Measurements from ENCODE around the gene FBXO17. TPM values are rescaled to one million over a fixed set of nuclear protein-coding genes. Genes with fewer than 3 reads are reported as not detected.

The FBXO17 gene
- total and polyA plus RNA-seq, 2 of the 13 experiments (the other 11 are each of a cell fraction or from before 2014, with no cell fraction given) = 22.1 to 58.7 TPM

Other genes with a start within 250 kb of the FBXO17 start
- gene CAPN12, start 231.3 kb downstream of the FBXO17 start, total RNA-seq (2016; rRNA removed; fragmentation: Illumina TruSeq; extraction: Trizol) = 0.62 and 1.6 TPM in 2 replicates
- gene CAPN12, start 231.3 kb downstream of the FBXO17 start, polyA plus RNA-seq (2011; rRNA removed) = 13.6 and 20.4 TPM in 2 replicates
- gene LGALS7, start 202.2 kb downstream of the FBXO17 start, total RNA-seq (2016; rRNA removed; fragmentation: Illumina TruSeq; extraction: Trizol) = not detected in 2 replicates
- gene LGALS7, start 202.2 kb downstream of the FBXO17 start, polyA plus RNA-seq (2011; rRNA removed) = 0.73 and 0.85 TPM in 2 replicates
- gene LGALS7B, start 186.5 kb downstream of the FBXO17 start, total RNA-seq (2016; rRNA removed; fragmentation: Illumina TruSeq; extraction: Trizol) = 0.73 and 1.7 TPM in 2 replicates
- 2.1 and 4.0 TPM in 2 replicates for gene LGALS7B, start 186.5 kb downstream of the FBXO17 start, polyA plus RNA-seq (2011; rRNA removed)
- 0.24 and 0.32 TPM in 2 replicates for gene LGALS4, start 162.8 kb downstream of the FBXO17 start, total RNA-seq (2016; rRNA removed; fragmentation: Illumina TruSeq; extraction: Trizol)
- gene LGALS4, start 162.8 kb downstream of the FBXO17 start, polyA plus RNA-seq (2011; rRNA removed) = 0.48 and 0.71 TPM in 2 replicates
- gene ECH1, start 143.9 kb downstream of the FBXO17 start, total RNA-seq (2016; rRNA removed; fragmentation: Illumina TruSeq; extraction: Trizol) = 45.4 and 54.8 TPM in 2 replicates
- gene ECH1, start 143.9 kb downstream of the FBXO17 start, polyA plus RNA-seq (2011; rRNA removed) = 198 and 277 TPM in 2 replicates
- 270 and 278 TPM in 2 replicates for gene HNRNPL, start 125.8 kb downstream of the FBXO17 start, total RNA-seq (2016; rRNA removed; fragmentation: Illumina TruSeq; extraction: Trizol)
- 148 and 156 TPM in 2 replicates for gene HNRNPL, start 125.8 kb downstream of the FBXO17 start, polyA plus RNA-seq (2011; rRNA removed)
- gene RINL, start 97.5 kb downstream of the FBXO17 start, total RNA-seq (2016; rRNA removed; fragmentation: Illumina TruSeq; extraction: Trizol) = 10.3 and 11.4 TPM in 2 replicates
- gene RINL, start 97.5 kb downstream of the FBXO17 start, polyA plus RNA-seq (2011; rRNA removed) = 18.0 and 18.5 TPM in 2 replicates
- 20.3 and 22.3 TPM in 2 replicates for gene SIRT2, start 76.1 kb downstream of the FBXO17 start, total RNA-seq (2016; rRNA removed; fragmentation: Illumina TruSeq; extraction: Trizol)
- 26.1 and 32.6 TPM in 2 replicates for gene SIRT2, start 76.1 kb downstream of the FBXO17 start, polyA plus RNA-seq (2011; rRNA removed)
- 13.8 and 14.9 TPM in 2 replicates for gene NFKBIB, start 75.8 kb downstream of the FBXO17 start, total RNA-seq (2016; rRNA removed; fragmentation: Illumina TruSeq; extraction: Trizol)
- 8.6 and 11.5 TPM in 2 replicates for gene NFKBIB, start 75.8 kb downstream of the FBXO17 start, polyA plus RNA-seq (2011; rRNA removed)
- not detected in 2 replicates for gene CCER2, start 63.6 kb downstream of the FBXO17 start, total RNA-seq (2016; rRNA removed; fragmentation: Illumina TruSeq; extraction: Trizol)
- 0.08 and 0.24 TPM in 2 replicates for gene CCER2, start 63.6 kb downstream of the FBXO17 start, polyA plus RNA-seq (2011; rRNA removed)
- gene SARS2, start 45.0 kb downstream of the FBXO17 start, total RNA-seq (2016; rRNA removed; fragmentation: Illumina TruSeq; extraction: Trizol) = 30.1 and 48.6 TPM in 2 replicates
- 40.0 and 41.5 TPM in 2 replicates for gene SARS2, start 45.0 kb downstream of the FBXO17 start, polyA plus RNA-seq (2011; rRNA removed)
- gene MRPS12, start 44.8 kb downstream of the FBXO17 start, total RNA-seq (2016; rRNA removed; fragmentation: Illumina TruSeq; extraction: Trizol) = 54.8 and 75.1 TPM in 2 replicates
- 27.5 and 39.4 TPM in 2 replicates for gene MRPS12, start 44.8 kb downstream of the FBXO17 start, polyA plus RNA-seq (2011; rRNA removed)
- 0.15 and 0.49 TPM in 2 replicates for gene FBXO27, start 56.8 kb upstream of the FBXO17 start, total RNA-seq (2016; rRNA removed; fragmentation: Illumina TruSeq; extraction: Trizol)
- gene FBXO27, start 56.8 kb upstream of the FBXO17 start, polyA plus RNA-seq (2011; rRNA removed) = 2.0 and 2.8 TPM in 2 replicates
- not detected in 2 replicates for gene ACP7, start 108.6 kb upstream of the FBXO17 start, total RNA-seq (2016; rRNA removed; fragmentation: Illumina TruSeq; extraction: Trizol)
- gene ACP7, start 108.6 kb upstream of the FBXO17 start, polyA plus RNA-seq (2011; rRNA removed) = 0.03 TPM in 1 of 2 replicates, not detected in the other
- gene PAK4, start 150.0 kb upstream of the FBXO17 start, total RNA-seq (2016; rRNA removed; fragmentation: Illumina TruSeq; extraction: Trizol) = 9.5 and 11.6 TPM in 2 replicates
- gene PAK4, start 150.0 kb upstream of the FBXO17 start, polyA plus RNA-seq (2011; rRNA removed) = 17.8 and 17.9 TPM in 2 replicates
- gene NCCRP1, start 221.2 kb upstream of the FBXO17 start, total RNA-seq (2016; rRNA removed; fragmentation: Illumina TruSeq; extraction: Trizol) = not detected in 2 replicates
- not detected in 2 replicates for gene NCCRP1, start 221.2 kb upstream of the FBXO17 start, polyA plus RNA-seq (2011; rRNA removed)
- gene SYCN, start 228.5 kb upstream of the FBXO17 start, total RNA-seq (2016; rRNA removed; fragmentation: Illumina TruSeq; extraction: Trizol) = not detected in 2 replicates
- gene SYCN, start 228.5 kb upstream of the FBXO17 start, polyA plus RNA-seq (2011; rRNA removed) = not detected in 2 replicates